GM10266 (cell line): ENCODE measurements around the gene PTPRM.

Experiments used
- DNase-seq: peaks from one replicate; pipeline ENCODE4 v3.0.0; 2012; ENCODE audit errors: extremely low spot score
- CTCF ChIP-seq: IDR thresholded peaks from 2 replicates; pipeline ENCODE4 v1.5.1; 2012; ENCODE audit warnings: mild to moderate bottlenecking, low read depth; ENCODE audit not compliant: control insufficient read depth, insufficient read depth; ENCODE audit errors: missing control alignments

Gene PTPRM

GRCh38 chr18:7904529-7904928 lies 337.4 kb downstream of the PTPRM start:
- no peak for DNase-seq
- TF ChIP-seq CTCF = no peak

DNA sequence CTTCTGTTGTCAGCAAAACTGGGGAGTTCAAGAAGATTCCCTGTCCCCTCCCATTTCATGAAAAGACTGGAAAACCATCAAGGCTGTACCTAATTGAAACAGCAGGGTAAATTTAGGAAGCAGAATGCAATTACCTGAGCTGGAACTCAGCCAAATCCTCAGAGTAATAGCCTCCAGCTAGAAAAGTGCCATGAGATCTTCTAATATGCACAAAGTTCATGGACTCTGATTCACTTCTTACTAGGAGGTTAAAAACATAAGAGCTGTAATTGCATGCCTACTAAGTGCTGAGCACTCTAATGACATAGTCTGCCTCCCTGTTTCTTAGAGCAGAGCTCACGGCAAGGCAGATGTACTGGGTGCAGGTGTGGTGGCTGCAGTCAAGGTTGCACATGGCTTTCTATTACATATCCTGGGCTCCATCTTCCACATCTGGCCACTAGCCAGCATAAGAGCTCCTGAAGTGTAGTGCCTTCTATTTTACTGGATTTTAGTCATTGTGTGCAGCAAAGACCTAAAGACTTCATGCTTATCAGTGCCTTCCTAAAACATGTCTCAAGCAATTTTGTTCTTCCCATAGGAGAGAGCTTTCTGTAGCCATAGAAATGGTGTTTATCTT lies 341.7 kb downstream of the PTPRM start:
- DNase-seq = no peak
- no peak for TF ChIP-seq CTCF

GRCh38 chr18:7914834-7915670 lies 347.9 kb downstream of the PTPRM start:
- no peak for TF ChIP-seq CTCF
- no peak for DNase-seq

- no peak for DNase-seq
- TF ChIP-seq CTCF = no peak
These were observed 351.6 kb downstream of the PTPRM start for GRCh38 chr18:7918701-7919100.

DNA sequence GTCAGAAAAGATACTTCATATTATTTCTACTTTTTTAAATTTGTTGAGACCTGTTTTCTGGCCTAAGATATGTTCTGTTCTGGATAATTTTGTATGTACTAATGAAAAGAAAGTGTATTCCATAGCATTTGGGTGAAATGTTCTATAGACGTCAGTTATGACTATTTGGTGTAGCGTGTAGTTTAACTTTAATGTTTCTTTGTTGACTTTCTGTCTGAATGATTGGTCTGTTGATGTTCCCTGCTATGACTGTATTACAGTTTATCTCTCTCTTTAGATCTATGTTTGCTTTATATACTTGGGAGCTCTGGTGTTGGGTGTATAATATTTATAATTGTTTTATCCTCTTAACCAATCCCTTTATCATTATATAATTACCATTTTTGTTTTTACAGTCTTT lies 352.4 kb downstream of the PTPRM start:
- no peak for TF ChIP-seq CTCF
- no peak for DNase-seq

DNA sequence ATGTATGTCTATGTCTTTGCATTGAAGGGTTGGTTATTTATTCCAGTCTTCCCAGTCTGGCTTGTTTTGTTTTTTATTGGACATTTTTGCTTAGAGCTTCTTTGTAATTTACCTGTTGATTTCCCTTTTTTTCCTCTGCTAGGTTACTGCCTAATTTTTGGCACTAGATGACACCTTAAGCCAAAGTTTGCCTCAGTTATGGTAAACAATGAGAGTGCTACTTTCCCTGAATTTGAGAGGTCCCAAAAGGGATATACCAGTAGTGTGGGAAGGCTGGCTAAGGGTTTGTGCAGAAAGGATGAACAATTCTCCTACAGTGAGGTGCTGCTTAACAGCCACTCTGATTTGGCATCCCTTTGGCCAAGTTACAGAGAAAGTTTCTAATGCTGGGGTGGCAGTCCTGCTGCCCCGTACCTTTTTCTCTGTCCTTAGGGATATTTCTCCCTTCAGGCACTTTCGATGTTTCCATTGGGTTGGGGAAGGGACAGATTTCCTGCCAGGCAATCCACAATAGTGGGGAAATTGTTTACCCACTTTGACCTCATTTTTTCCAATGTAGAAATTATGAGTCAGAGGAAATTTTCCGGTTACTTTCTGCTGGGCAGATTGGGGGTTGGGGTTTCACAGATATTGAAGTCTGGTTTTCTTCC lies 354.9 kb downstream of the PTPRM start:
- DNase-seq = no peak
- TF ChIP-seq CTCF = no peak

DNA sequence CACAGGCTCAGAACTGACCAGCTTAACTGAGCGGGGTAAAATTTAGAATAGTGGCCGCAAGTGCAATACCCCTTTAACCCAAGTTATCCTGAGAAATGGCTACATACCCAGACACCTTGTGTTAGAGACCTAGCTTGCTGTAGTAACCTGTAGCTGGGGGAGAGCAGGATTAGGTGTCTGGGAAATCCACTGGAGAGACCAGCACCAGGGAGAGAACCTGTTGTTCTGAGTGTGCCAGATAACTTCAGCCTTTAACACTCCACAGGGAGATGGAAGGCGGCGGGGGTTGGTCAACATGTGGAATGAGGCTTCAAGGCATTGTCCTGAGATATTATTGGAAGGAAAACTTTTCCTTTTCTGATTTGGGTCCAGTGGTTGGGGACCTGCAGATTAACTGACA lies 356.0 kb downstream of the PTPRM start:
- no peak for TF ChIP-seq CTCF
- no peak for DNase-seq
